GM12878 (cell line): Measurements from ENCODE around the gene C1QTNF3.

Source experiments
- CTCF ChIP-seq, 3 experiments: IDR thresholded peaks in 2 of 3; conservative IDR thresholded peaks in 1 of 3; 2 replicates each; pipeline ENCODE4 v1.5.1; 2011; ENCODE audit warnings: low read depth in 3 of 3, low read length in 3 of 3, mild to moderate bottlenecking in 3 of 3, control low read depth in 2 of 3, moderate library complexity in 2 of 3, inconsistent platforms in 1 of 3, mixed read lengths in 1 of 3; ENCODE audit not compliant: control insufficient read depth in 2 of 3, insufficient read depth in 1 of 3; ENCODE audit errors: extremely low read depth in 1 of 3
- JUND ChIP-seq: IDR thresholded peaks from 2 replicates; pipeline ENCODE4 v1.6.1; 2012; ENCODE audit warnings: low read depth, mild to moderate bottlenecking, low read length, improper control_type of control experiment, moderate library complexity
- RCOR1 ChIP-seq: conservative IDR thresholded peaks from 2 replicates; pipeline ENCODE4 v1.6.1; 2012; ENCODE audit warnings: low read depth, low read length, improper control_type of control experiment
- TF ChIP-seq, protein P1 (sequence below): IDR thresholded peaks from 2 replicates; pipeline ENCODE4 v1.6.1; 2012; ENCODE audit warnings: low read length, inconsistent platforms

DNA sequence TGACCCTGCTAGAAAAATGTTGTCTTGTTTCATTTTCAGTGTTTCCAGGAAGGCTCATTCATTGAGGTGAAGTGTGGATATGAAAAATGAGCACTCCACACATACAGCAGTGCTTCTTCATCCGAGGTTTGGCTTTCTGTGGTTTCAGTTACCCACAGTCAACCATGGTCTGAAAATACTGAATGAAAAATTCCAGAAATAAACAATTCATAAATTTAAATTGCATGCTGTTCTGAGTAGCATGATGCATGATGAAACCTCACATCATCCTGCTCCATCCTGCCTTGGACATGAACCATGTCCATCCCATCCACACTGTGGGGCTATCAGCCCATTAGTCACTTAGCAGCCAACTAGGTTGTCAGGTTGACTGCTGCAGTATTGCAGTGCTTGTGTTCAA, 48.2 kb downstream of the C1QTNF3 start:
- TF ChIP-seq RCOR1 (no peak), JUND (no peak), CTCF (IDR thresholded peaks at IDR 0.05 in 2 of 3, conservative IDR thresholded peaks at IDR 0.05 in 1 of 3; ENCODE audit: control insufficient read depth in 2 of 3, extremely low read depth in 1 of 3, insufficient read depth in 1 of 3, low read depth in 3 of 3, low read length in 3 of 3) (peak in 1 of 3 experiments; percentile 28; a peak in 1 of 6 replicates)
- TF ChIP-seq, protein P1, sequence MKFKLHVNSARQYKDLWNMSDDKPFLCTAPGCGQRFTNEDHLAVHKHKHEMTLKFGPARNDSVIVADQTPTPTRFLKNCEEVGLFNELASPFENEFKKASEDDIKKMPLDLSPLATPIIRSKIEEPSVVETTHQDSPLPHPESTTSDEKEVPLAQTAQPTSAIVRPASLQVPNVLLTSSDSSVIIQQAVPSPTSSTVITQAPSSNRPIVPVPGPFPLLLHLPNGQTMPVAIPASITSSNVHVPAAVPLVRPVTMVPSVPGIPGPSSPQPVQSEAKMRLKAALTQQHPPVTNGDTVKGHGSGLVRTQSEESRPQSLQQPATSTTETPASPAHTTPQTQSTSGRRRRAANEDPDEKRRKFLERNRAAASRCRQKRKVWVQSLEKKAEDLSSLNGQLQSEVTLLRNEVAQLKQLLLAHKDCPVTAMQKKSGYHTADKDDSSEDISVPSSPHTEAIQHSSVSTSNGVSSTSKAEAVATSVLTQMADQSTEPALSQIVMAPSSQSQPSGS: no peak
